ENCODE data around the gene MRPL24. TPM values are rescaled to one million over a fixed set of nuclear protein-coding genes. Genes with fewer than 3 reads are reported as not detected.
"Not testable (repeated sequence)": the region's sequence is repeated elsewhere in the genome, so short reads cannot be mapped to it uniquely, and the experiment has no call there.

Gene MRPL24
- total RNA-seq, 1 experiment from 2014 or later: 68.2 TPM

DNA sequence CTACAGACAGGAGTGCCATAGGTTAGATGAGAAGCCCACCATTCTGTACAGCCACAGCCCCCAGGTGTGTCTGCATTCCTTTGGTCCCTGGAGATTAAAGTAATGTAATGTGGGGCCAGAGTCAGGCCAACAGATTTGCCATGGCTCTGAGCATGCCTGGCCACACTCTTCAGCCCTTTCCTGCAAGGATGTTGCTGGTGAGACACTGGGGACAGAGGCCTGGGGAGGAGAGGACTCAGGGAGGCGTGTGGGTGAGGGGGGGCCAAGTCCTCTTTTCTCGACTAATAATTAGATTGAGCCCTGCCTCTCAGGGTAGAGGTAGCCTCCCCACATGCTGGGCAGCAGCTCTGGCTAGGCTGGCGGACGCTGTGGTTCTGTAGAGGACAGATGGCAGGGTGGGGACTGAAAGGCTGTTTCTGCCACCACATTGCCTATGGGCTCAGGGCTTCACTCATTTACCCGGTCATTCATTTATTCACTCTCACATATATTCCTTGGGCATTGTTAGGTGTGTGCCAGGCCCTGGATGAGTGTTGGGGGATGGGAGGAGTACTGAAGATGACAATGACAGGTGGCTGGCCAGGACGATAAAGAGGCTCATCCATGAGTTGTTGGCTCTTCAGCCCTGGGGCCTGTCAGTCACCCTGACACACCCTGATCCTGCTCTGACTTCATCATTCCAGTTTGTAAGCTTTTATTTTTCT lies 19.4 kb upstream of the MRPL24 start:
- no peak for DNase-seq (ENCODE audit: low read depth)

DNA sequence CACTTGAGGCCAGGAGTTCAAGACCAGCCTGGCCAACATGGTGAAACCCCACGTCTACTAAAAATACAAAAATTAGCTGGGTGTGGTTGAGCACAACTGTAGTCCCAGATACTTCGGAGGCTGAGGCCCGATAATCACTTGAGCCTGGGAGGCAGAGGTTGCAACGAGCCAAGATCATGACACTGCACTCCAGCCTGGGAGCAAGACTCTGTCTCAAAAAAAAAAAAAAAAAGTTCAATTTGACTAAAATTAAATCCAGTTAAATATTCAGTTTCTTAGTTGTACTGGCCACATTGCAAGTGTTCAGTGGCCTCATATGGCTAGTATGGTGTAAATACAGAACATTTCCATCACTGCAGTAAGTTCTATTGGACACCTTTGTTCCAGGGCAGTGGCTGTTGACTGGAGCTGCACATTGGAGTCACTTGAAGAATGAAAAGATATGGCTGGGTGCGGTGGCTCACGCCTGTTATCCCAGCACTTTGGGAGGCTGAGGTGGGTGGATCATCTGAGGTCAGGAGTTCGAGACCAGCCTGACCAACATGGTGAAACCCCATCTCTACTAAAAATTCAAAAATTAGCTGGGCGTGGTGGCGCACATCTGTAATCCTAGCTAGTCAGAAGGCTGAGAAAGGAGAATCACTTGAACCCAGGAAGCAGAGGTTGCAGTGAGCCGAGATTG lies 16.8 kb upstream of the MRPL24 start:
- DNase-seq (ENCODE audit: low read depth): not testable (repeated sequence)

DNA sequence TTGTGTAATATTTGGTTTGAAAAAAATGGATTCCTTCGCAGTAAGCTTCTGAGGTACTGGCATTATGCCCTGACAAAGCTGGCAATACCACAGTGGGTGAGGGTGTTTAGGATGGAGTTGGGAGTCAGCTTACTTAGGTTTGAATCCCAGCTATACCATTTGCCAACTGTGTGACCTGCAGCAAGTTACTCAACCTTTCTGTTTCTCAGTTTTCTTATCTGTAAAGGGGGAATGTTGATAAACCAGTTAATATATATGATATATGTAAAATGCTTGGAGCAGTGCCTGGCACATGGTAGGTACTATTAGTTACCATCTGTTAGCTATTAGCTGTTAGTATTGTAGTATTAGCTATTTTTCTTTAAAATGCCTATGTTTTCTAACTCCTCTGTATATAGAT lies 15.5 kb upstream of the MRPL24 start:
- no peak for DNase-seq (ENCODE audit: low read depth)

DNA sequence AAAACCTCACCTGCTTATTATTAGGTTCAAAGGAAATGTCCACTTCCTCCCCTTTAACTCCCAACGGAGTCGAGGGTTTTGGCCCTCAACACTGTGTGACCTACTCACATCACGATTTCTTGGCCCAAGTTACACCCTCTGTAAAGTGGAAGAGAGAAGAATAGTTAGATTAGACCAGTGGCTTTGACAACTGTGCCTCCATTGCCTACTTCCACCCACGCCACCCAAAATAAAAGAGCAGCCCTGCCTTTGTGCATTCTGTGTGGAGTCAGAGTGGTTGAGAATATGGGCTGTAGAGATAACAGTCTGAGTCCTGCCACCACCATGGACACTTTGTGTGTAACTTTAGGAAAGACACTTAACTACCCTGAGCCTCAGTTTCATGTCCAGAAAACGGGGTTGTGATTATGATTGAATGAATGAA lies 14.7 kb upstream of the MRPL24 start:
- no peak for DNase-seq (ENCODE audit: low read depth)

DNA sequence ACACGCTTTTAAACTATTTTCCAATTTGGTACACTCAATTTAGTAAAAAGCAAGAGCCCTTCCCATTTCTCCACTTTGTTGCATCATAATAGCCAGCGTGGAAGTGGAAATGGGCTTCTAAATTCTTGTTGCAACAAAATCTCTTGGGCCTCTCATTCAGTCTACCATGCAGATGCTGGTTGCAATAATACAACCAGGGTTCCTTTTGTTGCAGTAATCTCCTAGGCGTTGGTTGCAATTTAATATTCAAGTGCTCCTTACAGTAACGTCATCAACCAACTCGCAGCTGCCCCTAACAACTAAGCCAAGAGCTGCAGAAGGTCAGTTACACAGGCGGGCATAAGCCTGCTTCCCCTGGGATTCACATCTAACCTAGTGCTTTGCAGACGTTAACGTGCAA lies 13.3 kb upstream of the MRPL24 start:
- DNase-seq (ENCODE audit: low read depth): no peak

DNA sequence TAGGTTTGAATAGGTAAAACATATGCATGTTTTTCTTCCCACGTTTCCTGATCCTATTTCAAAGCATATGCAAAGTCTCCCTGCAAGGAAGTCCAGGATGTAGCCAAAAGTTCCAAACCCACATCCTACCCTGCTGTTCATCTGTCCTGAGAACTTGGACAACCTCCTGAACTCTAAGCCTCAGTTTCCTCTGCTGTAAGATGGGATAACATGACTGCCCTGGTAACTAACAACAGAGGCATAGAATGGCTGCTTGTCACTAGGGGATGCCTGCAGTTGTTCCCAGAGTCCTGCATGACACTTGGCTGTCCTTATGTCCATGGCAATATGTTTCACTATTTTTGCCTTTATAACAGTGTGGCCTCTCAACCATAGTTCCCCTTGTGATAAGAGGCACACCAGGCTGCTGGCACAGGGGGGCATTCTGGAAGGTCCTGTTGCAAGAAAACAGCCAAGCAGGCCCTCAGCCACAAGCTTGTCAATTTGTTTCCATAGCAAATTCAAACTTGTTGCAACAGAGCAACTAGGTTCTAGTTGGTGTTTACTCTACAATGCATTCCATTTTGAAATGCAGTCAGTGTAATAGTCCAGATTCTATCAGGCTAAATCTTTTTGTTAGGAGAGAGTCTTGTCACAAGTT lies 12.1 kb upstream of the MRPL24 start:
- DNase-seq (ENCODE audit: low read depth): no peak

DNA sequence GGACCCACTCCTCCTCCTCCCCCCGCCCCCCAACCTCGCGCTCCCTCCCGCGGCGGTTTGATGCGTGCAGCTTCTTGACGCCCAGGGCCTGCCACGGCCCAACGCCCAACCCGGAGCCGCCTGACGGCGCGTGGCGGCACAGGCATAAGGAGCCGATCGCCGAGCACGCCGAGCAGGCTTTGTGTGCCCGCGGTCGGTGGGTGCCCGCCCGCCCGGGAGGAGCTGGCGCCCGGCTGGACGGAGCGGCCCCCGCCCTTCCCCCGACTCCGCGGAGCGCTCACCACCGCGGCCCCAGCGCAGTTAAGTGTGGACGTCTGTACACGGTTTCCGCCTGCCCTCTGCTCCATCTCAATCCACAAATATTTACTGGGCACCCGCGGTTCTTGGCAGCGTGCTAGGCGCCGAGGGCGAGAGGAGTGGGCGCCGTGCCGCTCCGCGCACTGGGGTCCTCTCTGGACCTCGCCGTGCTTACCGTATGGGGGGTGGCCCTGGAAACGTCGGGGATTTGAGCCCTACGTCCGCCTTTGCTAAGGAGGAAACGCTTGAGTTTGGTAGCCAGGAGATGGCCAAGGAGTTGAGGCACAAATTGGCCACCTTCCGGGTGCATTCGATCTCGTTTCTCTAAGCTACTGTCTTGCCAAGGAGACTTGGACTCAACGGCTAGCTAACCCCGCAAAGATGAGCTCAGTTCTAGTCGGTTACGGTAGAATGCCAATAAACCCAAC lies 11.0 kb upstream of the MRPL24 start:
- peak; percentile 96 for DNase-seq (ENCODE audit: low read depth)

DNA sequence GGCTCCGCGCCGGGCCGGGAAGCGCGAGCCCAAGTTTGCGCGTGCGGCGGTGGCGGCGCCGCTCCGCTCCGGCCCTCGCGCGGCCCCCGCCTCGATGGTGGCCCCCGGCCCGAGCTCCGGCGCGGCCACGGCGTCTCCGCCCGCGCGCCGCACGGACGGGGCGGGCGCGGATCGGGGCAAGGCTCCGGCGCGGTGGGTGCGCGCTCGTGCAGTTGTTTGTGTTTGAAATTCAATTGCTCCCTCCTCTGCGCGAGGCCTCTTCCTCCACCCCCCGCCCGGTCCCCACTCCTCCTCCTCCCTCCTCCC lies 10.5 kb upstream of the MRPL24 start, which contains the start of gene HDGF:
HDGF (minus strand) TSS at position 225 of the 306 bp plus-strand sequence. CDS start 246 bp downstream, outside the sequence.
- no peak for DNase-seq (ENCODE audit: low read depth)

DNA sequence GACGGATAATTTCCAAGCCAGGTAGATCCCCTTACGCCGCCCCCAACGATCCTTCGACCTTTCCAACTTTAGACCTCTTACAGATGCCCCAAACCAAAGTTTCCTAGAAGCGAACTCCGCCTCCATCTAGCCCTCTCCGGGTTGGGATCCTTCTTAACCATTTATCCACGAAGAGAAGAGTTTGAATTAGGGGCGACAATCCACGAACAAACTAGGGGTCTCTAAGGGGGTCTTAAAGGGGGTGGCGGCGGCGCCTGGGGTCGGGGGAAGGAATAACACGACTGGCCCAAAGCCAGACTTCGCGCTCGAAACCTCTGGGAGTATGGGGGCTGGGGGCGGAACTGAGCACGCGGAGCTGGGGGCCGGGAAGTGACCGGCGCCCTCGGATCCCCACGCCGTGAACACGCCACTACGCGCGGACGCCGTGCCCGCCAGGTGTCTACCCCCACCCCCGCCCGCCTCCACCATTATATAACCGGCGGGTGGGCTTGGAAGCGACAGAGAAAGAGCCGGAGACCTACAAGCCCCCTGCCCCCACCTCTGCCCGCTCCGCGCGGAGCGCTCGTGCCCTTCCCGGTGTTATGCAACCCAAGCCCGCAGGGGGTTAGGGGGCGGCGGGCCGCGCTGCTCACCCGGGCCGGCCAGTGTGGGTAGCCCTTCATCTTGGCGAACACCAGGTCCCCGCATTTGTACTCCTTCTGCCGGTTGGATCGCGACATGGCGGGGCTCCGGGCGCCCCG lies 10.0 kb upstream of the MRPL24 start:
- peak; percentile 28 for DNase-seq (ENCODE audit: low read depth)

DNA sequence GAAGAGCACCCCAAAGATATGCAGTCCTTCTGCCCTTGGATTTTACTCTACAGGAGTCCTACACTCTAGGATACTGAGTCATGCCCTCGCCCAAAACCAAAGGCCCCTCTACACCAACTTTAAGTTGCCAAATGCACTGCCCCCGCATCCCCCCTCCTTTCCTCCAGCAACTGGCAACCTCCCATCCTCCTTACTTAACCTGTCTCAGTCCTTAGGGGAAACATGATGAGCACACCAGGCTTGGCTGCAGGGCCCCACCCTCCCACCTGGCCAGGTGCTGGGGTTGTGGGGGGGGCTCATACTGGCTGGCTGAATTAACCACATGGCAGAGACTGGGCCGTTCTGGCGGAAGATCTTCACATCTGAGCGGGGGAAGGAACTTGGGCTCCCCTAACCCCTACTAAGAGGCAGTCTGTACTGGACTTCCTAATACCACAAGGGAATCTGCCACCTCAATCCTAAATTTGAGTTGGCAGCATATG lies 9.3 kb upstream of the MRPL24 start:
- peak; percentile 43 for DNase-seq (ENCODE audit: low read depth)

DNA sequence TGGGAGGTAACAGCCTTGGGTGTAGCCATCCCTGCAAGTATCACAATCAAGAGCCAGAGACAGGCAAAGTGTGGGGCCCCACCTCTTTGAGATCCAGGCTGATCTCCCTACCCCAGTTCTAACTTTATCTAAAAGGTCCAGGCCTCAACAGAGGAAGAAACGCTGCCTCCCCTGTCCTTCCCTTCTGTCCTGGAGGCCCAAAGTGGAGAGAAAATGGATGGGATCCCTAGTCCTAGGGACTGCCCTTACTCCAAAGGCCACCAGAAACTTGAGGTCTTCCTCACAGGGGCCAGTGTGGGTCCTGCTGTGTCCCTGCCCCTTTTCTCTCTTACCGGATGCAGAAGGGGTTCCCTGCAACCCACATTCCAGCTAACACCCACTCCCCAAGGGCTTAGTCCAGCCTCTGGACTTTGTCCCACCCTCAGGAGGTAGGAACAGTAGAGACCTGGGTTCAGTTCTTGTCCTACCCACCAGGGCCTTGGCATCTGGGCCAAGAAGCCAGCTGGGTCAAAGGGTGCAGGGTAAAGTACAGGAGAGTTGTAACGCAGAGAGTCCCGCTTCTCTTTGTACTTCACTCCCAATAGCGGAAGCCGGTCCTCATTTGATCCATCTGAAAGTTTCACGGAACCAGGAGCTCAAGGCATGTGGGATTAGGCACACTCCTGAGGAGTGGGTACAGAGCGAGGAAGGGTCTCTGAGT lies 8.7 kb upstream of the MRPL24 start:
- no peak for DNase-seq (ENCODE audit: low read depth)

DNA sequence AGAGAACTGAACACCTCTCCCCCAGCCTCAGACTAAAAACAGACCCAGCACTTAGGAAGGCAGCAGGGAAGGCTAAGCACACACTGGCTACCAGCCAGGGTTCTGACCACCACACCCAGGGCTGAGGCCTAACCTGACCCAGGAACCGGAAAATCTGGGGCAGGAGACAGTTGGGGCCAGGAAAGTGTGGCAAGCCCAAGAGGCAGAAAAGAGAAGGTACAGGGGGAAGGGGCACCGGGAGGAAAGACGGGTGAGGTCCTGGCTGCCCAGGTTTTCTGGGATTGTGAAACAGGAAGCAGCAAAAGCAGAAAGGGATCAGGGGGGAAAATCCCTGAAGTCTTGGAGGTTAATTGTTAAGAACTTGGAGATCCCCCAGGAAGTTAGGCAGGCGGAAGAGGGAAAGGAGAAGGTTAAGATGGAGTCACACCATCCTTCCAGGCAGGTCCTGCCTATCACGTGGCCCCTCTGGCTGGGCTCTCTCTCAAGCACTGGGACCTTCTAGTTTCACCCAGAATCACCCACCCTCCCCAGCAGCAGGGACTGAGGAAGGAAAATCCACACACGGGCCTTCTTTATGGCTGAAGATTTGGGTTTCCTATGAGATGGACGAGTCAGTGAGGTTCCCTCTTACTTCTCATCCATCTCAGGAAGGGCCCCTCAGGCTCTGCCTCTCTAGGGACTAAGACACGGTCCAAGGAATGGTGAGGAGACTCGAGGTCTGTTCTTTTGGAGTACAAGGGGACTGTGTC lies 8.0 kb upstream of the MRPL24 start:
- peak; percentile 59 for DNase-seq (ENCODE audit: low read depth)

DNA sequence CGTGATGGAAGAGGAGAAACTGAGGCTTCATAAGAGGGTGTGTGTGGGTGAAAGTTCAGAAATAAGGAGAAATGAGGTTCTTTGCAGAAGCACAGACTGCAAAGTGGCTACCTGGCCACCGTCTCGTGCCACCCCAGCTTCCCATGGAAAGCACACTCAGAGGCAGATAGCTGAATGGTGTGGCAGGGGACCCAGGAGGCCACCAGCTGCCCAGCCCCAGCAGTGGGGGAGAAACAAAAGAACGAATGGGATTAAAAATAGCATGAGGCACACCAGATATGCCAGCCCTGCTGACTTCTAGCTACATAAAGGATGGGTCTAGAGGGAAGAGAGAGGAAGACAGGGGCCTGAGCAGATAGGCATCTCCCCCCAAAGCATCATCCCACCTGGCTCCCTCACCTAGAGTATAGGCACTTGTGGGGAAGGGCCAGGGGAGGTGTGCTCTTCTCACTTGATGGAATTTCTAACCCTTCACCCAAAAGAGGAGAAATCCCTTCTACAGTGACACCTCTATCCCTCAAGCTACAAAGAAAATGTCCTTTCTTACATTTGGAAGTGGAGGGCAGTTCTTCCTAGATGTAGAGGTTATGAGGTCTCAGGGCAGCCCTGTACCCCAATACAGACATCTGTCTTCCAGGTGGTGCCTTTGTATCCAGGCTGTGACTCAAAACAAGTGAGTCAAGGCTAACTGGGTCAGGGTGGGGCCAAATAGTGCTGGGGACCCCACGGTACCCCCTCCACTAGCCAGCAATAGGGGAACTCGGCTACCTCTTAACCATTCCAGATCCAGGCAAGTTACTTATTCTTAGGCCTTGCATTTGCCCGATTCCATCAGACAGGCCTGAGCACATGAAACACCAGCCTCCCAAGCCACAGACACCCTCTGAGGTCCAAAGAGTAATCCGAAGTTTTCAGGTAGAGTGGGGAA lies 7.1 kb upstream of the MRPL24 start:
- peak; percentile 43 for DNase-seq (ENCODE audit: low read depth)

DNA sequence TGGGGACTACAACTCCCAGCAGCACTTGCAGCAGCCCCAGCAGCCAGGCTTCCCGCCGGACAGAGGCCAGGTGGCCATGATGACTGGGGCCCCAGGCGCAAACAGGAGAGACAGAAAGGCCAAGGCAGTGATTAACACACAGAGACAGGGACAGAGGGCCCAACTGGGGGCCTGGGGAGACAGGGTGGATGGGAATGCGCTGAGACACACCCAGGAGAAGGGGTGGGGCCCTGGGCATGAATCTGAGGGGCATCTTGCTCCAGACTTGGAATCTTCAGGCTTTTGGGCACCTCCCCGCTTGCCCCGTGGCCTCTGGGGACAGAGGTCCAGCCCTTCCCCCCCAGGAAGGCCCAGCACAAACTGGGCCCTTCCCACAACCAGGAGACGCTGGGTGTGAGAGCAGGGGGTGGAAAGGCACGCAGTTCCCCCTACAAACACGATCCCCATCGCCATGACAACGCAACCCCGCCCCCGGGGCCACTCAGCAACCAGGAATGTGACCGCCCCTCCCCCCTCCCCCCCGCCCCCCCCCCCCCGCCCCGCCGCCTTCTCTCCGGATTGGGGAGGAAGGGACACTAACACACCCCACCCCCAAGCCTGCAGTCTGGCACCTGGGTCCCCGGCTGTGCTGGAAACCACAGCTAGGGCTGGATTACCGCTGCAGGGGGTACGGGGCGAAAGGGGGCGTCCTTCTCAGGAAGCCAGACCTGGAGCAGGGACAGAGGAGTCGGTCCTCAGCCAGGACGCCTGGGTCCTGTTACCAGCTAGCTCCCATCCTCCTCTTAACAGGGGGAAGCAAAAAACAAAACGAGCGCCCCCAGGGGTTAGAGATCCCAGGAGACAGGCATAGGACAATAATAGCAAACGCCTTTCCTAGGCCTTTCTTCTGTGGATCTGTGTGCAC lies 6.1 kb upstream of the MRPL24 start:
- peak; percentile 93 for DNase-seq (ENCODE audit: low read depth)

DNA sequence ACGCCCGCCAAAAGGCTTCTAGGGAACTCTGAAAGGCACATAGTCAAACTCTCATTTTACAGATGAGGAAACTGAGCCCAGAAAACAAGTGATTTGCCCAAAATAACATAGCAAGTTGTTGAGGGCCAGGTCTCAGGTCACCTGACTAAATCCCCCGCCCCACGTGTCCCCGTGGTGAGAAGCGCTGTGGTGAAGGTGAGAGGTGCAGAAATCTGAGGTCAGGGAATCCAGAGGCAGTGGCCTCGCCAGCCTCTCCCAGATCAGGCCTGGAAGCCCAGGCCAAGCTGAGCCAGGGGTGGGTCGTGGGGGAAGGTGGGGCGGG lies 5.5 kb upstream of the MRPL24 start:
- no peak for DNase-seq (ENCODE audit: low read depth)

DNA sequence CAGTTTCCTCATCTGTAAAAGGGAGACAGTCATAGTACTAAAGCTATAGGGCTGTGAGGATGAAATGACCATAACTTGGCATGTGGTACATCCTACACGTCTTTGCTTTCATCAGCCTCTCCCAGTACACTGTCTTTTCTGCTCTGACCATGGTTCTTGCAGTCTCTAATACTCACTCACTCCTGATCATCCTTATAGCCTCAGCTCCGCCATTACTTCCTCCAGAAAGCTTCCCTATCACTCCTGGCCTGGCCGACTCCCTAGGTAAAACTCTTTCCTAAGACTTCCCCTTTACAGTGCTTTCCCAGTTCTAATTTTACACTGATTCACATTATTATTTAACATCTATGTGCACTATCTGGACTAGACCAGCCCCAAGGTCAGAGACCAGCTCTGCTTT lies 5.0 kb upstream of the MRPL24 start:
- no peak for DNase-seq (ENCODE audit: low read depth)

DNA sequence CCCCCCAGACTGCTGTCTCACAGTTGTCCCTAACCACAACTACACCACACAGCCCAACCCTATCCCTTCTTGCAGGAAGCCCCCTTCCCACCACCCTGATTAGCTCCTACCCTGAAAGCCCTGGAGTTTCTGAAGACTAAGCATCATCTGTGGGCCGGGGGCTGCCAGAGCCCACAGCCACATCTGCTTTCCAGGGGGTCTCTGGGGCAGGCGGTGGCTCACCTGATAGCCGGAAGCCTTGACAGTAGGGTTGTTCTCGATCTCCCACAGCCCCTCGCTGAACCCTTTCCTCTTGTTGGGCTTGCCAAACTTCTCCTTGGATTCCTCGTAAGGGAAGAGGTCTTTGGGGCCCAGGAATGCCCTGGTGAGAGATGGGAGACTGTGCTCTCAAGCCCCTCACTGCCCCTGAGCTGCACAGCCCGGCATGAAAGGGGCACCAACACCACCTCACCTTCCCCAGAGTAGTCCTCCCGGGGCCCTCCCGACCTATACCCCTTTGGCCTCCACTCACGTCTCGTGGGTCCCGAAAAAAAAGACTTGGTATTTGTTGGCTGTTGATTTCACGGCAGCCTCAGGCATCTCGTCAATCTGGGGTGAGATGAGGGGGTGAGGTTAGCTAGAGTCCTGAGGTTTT lies 4.0 kb upstream of the MRPL24 start:
- DNase-seq (ENCODE audit: low read depth): no peak

DNA sequence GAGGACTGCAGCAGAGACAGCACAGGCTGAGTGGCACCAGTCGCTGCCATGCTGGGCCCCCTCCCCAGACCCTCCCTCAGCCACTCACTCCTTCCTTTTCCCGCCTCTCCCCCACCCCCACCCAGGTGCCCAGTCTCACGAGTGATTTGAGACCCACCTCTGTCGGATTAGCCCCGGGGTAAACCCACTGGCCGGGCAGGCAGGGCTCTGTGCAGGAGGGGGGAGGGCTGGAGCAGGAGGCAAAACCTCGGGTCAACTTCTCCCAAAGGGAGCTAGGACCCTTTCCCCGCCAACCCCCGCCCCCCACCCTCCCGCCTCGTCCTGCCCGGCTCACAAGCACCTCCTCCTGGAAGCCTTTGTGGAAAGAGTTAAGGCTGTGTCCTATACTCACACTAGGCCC lies 3.5 kb upstream of the MRPL24 start:
- DNase-seq (ENCODE audit: low read depth): no peak

Measured in RPMI7951 (cell line).